Activated naive CD4-positive, alpha-beta T cell treated with Interleukin-2 at 50 U/mL for 16 hours (primary cell): ENCODE measurements around the gene STIL.

Source experiments
- DNase-seq: peaks from one replicate; pipeline ENCODE4 v3.0.0-alpha.2; 2020

Gene STIL

GRCh38 chr1:47232187-47232874, 81.6 kb downstream of the STIL start, which contains the start of gene TAL1:
TAL1 (minus strand) TSS chr1:47232225; CDS start chr1:47225888, 6,337 bp downstream.
- no peak for DNase-seq

DNA sequence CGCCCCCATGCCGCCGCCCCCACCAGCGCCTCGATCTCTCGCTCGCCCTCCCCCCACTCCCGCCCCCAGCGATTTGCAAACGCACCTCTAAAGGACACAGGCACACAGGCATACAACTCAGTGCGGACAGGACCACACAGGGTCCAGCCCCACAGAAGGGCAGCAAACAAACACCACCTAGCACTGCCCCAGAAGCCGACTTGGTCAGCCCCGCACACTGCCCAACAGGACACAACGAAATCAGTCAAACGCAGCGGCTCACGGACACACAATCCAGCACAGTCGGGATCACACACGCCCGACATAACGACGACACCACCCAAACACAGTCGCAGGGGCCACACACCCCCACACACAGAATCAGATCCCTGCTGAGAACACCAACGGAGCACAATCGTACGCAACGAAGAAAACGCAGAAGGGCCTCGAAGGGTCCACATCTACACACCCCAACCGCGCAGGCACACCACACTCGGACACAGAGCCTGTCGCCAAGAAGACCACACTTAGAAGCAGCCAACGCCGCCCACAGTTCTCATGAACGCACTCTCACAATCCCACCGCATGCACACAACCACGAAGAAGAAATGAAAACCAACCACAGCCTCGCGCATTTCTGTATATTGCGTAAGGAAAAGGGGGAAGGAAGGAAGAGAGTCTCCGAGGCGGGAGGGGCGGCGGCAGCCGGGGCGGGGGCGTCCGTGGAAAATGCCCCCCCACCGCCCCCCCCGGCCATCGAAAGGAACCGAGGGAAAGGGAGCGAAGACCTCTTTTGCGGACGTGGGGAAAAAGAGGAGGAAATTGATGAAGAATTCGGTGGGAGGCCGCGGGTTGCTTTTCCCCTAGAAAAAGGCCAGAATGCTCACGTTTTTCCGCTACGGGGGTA, 82.4 kb downstream of the STIL start:
- DNase-seq: peak; percentile 21

GRCh38 chr1:47230692-47231300, 83.2 kb downstream of the STIL start:
- DNase-seq: peak; percentile 30

DNA sequence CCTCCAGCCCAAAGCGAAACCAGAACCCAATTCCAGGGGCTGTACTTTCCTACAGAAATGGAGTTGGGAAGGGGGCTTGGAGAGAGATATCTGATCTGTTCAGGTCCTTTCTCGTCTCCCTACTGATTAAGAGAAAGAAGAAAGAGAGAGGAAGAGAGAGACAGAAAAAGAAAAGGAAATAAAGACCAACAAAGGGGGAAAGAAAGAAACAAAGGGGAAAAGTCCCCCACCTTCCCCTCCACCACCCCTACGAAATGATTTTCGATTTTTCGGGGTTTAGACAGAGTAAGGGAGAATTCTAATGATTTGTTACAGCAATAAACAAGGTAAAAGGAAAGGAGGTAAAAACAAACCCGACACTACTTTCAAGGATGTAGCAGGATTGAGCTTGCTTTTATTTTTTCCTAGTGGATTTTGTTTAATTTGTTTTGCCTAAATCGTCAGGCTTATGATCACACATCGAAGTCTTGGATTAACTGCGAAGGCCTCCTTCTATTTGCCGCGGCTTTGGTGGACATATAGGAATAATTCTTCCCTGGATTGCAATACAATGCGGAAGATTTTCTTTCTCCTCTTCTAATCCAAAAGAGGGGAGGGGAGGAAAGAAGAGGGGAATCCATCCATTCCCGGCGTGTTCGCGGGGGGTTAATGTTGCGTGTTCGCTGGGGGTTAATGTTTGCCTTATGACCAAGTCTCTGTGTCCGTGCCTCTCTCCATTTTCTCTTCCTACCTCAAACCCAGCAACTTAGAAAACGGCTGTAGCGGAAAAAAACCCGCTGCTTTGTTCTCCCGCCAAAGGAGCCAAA, 83.9 kb downstream of the STIL start:
- DNase-seq: no peak

DNA sequence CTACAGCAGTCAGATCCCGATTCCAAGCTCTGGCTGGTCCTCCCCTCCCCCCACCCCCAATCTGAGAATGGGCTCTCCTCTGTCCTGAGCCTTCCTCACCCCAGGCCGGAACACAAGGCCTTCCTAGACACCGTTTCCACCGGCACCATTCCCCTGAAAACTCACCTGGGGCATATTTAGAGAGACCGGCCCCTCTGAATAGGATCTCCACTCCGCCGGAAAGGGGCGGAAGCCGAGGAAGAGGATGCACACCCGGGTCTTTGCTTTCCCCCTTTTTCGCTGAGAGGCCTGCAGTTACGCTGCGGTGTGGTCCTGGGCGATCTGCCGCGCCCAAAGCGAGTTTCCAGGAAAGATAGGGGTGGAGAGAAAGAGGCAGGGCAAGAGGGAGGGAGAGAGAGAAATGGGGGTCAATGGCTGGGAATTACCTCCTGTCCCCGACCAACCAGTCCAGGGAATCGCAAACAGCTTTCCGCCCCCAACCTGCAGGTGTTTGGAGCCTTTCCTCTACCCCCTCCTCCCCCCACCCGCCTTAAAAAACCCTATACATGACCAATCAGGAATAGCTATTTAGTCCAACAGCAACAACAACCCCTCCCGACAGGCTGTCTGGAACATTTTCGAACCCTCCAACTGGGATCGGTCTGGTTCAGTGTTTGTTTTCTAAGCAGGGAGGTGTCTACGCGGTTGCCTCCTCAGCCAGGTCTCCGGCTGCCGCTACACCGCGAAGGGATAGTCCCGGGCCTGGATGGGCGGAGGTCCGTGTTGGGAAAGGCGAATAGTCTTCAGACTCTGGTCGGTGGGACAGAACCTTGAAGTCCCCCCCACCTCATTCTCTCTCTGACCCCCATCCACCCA, 84.7 kb downstream of the STIL start:
- DNase-seq: no peak

DNA sequence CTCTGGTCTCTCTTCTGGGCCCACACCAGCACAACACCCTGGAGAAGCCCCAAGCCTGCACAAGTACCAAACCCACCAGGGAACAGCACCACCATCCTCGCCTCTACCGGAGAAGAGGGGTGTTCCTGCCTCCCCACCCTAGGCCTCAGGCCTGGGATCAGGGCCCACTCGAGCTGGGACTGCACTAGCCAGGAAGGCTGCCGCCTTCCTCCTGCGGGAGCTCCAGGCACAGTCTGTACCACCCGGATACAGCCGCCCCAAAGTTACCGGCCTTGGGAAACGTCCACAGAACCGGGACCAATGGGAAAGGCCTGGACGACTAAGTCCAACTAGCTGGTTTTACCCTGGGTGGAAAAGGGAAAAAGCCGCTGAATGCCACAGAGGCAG, 85.3 kb downstream of the STIL start:
- no peak for DNase-seq

- no peak for DNase-seq
Measured at GRCh38 chr1:47227341-47228232, 86.4 kb downstream of the STIL start.

GRCh38 chr1:47226839-47227215, 87.1 kb downstream of the STIL start:
- no peak for DNase-seq

DNA sequence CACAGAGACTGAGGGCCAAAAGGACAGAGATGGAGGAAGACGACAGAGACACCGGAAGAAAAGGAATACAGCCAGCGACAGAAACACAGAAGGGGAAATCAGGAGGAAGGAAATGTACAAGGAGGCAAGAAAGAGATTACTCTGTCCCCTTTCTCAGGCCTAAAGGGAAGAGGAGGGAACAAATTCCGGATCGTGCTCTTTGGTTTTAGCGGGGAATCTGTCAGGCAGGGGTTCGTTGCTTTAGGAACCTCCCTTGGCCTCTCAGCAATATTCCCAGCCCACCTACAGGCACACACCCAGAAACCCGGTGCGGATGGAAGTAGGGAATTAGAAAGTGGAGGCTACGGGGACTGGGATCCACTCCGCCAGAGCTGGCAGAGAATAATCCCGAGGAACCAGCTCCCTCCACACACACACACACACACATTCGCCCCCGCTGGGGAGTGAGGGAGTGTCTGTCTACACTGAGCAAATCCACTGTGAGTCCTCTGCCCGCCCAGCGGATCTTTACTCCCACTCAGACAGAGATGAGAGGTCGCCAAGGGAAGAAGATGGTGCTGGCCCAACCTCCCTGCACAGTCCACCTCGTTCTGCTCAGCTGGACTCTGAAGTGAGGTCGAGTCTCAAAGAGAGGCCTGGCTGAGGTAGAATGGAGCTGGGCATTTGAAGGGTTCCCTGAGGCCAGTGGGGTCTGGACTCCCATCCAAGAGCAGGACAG, 87.7 kb downstream of the STIL start:
- no peak for DNase-seq

DNA sequence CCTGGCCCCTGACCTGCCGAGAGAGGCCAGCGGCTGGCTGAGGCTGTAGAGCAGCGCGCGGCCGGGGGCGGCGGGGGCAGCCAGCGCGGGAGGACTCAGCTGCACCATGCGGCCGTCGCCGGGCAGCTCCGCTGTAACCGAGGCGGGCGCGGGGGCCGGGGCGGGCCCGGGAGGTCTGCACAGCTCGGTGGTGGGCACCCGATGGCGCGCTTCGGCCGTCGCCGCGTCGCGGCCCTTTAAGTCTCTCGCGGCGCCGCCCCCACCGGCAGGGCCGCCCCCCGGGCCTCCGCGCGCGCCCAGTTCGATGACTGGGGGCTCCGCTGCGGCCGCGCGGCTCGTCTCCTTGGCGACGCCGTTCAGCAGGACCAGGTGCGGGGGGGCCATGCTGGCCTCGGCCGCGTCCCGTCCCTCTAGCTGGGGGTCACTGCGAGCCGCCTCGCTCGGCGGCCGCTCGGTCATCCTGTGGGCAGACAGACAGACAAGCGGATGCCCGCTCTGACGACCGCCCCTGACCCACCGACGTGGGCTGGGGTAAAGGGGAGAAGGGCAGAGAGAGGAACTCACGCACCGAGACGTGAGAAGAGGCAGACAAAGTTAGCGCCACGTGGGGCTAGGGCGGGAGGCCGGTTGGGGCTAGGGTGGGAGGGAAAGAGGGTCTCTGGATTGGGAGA, 88.4 kb downstream of the STIL start:
- DNase-seq: no peak

- DNase-seq: no peak
Measured at GRCh38 chr1:47224676-47225399, 89.1 kb downstream of the STIL start.

DNA sequence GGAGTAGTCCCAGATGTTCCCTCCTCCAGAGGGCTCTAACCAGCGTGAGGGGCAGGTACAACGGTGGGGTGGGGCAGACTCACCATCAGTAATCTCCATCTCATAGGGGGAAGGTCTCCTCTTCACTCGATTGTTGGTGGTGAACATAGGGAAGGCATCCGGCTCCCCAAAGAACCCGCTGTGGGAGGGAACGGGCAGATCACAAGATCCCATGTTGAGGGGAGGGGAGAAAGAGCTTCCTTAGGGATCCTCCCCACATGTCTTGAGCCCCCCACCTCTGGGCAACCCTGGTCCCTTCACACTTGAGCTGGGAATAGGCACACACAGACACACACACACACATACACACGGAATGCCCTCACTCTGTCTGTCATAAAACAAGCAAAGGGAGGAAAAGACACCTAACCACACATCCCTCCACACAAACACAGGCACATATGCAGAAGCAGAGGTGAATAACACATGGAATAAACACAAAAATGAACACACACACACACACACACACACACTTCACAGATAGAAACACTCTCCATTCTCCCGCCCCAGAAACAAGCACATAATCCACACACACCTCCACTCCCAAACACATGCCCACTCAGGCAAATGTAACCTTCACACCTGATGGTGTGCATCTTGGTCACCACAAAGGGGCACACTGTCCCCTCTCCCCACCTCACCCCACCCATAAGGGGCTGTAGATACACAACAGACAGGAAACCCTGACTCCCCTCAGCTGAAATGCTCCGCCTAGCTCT, 89.8 kb downstream of the STIL start:
- no peak for DNase-seq

GRCh38 chr1:47223174-47223920, 90.6 kb downstream of the STIL start:
- DNase-seq: no peak

DNA sequence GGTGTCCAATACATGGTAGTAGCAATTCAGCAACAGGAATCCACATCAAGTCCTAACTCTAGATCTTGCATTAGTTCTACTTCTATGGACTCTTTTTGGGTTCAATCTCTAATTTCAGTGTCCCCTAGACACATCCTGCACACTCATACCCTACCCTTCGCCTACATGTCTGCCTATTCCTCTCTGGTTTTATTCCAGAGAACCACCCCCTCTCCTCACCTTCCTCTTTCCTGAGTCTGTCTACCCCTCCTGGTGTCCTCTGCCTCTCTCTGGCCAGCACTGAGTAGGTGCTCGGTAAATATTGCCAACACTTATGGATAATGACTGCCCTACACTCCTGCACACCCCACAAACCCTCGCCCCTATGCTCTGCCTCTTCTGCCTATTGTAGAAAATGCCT, 91.5 kb downstream of the STIL start:
- no peak for DNase-seq

DNA sequence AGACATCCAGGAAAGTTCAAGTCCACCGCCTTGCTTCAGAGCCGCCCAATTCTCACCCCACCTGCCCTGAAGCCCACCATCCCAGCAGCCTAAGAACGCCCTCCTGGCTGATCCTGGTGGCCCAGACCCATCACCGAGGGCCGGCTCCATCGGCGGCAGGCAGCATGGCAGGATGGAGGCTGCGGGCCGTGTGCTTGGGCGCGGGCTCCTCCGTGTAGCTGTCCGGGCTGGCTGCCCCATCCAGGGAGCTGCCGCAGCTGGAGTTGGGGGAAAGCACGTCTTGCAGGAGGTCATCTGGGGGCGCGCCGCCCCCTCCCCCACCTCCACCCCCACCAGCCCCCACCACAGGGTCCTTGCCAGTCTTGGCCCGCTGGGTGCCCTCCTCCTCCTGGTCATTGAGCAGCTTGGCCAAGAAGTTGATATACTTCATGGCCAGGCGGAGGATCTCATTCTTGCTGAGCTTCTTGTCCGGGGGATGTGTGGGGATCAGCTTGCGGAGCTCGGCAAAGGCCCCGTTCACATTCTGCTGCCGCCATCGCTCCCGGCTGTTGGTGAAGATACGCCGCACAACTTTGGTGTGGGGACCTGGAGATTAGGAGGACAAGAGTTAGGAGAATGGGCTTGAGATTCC, 94.2 kb downstream of the STIL start:
- DNase-seq: no peak

- DNase-seq: no peak
Measured at GRCh38 chr1:47219001-47219400, 94.9 kb downstream of the STIL start.
